Effector memory CD4-positive, alpha-beta T cell (primary cell): ENCODE results near the gene MYO1G.

ENCODE experiments used
- DNase-seq, 3 donors: peaks; one replicate each; pipeline ENCODE4 v3.0.0-alpha.2; 2020
- H3K27ac ChIP-seq: 2 replicates; pipeline ENCODE4 v1.7.0; 2013; ENCODE audit warnings: mild to moderate bottlenecking, low read length, moderate library complexity; ENCODE audit not compliant: insufficient read depth, poor library complexity, severe bottlenecking
- H3K27me3 ChIP-seq: replicated peaks from 2 replicates; pipeline ENCODE4 v1.7.0; 2013; ENCODE audit warnings: mild to moderate bottlenecking, low read length; ENCODE audit not compliant: insufficient read depth, control insufficient read depth, poor library complexity, severe bottlenecking
- H3K36me3 ChIP-seq: 2 replicates; pipeline ENCODE4 v1.7.0; 2013; ENCODE audit warnings: mild to moderate bottlenecking, low read length, moderate library complexity; ENCODE audit not compliant: control insufficient read depth, insufficient read depth
- H3K4me1 ChIP-seq: 2 replicates; pipeline ENCODE4 v1.7.0; 2013; ENCODE audit warnings: low read length, mild to moderate bottlenecking; ENCODE audit not compliant: control insufficient read depth, insufficient read depth, poor library complexity, severe bottlenecking
- H3K4me3 ChIP-seq: 2 replicates; pipeline ENCODE4 v1.7.0; 2013; ENCODE audit warnings: low read length, low read depth, mild to moderate bottlenecking; ENCODE audit not compliant: insufficient read depth, poor library complexity, severe bottlenecking
- H3K9me3 ChIP-seq: 2 replicates; pipeline ENCODE4 v1.7.0; 2013; ENCODE audit warnings: mild to moderate bottlenecking, low read length, moderate library complexity; ENCODE audit not compliant: control insufficient read depth

Gene MYO1G

DNA sequence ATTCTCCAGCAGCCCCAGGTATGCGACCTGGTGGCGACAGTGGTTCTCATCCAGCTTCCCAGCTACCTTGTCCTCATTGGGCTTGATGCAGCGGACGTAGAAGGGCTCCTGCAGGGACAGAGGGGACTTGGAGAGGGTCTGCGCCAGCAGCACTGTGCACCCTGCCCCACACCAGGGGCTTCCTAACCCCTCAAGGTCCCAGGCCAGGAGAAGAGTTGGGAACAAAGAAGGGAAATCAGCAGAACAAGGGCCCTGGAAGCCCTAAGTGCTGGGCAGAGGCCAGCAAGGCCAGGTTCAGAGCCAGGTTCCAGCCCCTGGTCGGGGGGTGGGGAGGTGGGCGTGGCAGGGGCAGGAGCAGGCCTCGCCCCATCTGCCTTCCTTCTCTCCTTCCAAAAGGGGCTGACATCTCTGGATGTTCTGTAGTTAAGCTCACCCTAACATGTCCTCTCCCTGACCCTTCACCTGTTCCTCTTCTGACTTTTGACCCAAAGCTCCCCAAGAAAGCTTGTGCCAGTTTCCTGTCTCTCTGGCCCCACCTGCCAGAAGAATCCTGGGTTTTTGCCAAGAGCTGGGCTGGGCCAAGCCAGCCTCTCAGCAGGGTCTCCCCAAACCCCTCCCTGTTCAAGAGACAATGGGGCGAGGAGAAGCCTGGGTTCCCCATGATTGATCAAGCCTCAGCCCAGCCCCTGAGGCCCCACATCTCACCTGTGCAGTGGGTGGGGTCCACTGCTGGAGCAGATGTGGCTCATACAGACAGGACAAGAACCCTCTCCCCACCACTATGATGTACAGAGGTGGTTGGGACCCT lies 11.9 kb downstream of the MYO1G start:
- DNase-seq: no peak
- H3K27ac ChIP-seq: peak overlapping the region; percentile 18
- H3K9me3 ChIP-seq: no peaks in the 10 kb centered on the region
- no peak overlapping the region for H3K4me3 ChIP-seq
- H3K27me3 ChIP-seq: no peaks in the 10 kb centered on the region
- H3K4me1 ChIP-seq: no peaks in the 10 kb centered on the region
- peaks cover 81% of the 10 kb centered on the region for H3K36me3 ChIP-seq

DNA sequence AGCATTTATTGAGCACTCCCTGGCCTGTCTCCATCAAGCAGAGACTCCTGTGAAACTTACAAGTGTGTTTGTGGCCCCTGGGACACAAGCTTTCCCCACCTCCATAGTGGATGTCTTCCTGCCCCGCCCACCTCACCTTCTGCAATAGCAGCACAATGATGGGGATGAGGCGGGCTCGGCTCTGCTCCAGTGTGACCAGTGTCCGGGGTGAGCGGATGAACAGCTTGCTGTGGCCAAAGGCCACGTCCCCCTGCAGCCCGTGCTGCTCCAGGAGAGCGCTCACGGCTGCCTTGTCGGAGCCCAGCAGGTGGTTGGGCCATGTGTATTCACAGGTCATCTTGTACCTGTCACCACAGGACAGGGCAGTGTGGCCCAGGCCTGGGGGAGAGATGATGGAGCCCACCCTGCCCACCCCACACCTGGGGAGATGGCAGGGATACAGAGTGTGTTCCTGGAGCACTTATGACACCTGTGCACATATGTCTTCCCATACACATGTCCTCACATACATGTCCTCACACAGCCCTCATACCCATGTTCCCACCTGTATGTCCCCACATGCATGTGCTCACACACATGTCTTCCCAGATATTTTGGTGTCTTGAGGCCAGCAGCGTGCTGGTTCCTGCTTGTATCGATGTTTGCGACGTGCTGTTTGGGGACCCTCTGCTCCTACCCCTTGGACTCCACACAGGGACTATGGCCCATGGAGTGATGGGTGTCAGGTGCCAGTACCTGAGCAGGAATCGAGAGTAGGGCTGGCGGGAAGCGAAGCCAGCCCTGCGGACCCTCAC lies 12.7 kb downstream of the MYO1G start:
- no peaks in the 10 kb centered on the region for H3K4me1 ChIP-seq
- peaks cover 75% of the 10 kb centered on the region for H3K36me3 ChIP-seq
- H3K27ac ChIP-seq: peak overlapping the region; percentile 18
- no peak for DNase-seq
- H3K4me3 ChIP-seq: no peak overlapping the region
- H3K27me3 ChIP-seq: no peaks in the 10 kb centered on the region
- H3K9me3 ChIP-seq: no peaks in the 10 kb centered on the region

DNA sequence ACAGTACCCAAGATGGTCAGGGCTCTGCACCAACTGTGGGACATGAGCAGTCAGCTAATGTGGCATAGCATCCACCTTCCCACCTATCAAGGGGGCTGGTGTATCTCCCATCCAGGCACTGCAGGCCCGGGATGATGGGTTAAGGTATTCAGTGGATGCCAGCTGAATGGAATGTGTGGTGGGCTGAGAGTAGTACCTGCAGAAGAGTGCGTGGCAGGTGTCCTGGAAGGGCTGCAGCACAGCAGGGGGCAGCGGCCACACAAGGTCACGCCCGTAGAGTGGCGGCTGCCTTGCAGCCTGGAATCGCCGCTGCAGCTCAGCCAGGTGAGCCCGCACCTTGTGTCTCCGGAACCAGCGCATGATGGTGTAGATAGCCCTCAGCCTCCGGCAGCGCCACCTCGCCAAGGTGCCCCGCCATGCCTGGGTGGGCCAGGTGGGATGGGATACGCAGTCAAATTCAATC lies 13.3 kb downstream of the MYO1G start:
- peaks cover 68% of the 10 kb centered on the region for H3K36me3 ChIP-seq
- no peaks in the 10 kb centered on the region for H3K27me3 ChIP-seq
- no peak overlapping the region for H3K27ac ChIP-seq
- no peak for DNase-seq
- no peaks in the 10 kb centered on the region for H3K9me3 ChIP-seq
- H3K4me1 ChIP-seq: peaks cover 1% of the 10 kb centered on the region
- no peak overlapping the region for H3K4me3 ChIP-seq

DNA sequence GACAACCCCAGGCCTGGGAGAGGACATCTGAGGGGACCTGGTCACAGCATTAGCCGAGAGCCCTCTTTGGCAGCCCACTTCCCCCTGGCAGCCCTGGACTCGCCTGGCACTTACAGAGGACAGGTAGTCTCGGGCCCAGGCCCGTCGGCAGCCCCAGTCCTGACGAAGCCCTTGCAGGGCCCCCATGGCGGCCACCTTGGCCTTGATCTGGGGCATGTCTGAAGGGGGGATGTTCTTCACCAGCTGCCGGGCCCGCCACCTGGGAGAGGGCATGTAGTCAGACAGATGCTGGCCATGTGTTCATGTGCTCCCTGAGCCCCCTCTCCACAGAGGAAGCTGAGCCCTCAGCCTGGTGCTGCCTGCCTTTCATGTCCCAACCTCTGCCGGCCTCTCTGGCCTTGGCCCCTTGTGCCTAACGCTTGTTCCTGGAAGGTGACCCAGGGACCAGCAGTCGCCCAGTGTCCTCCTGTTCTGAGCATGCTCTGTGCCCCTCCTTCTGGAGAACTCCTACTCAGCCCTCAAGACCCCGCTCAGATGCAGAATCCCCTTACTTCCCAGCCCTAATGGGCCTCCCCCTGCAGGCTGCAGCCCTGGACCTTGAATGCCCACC lies 13.9 kb downstream of the MYO1G start:
- no peak for DNase-seq
- Histone ChIP-seq H3K27me3 (no peaks in the 10 kb centered on the region), H3K27ac (no peak overlapping the region), H3K36me3 (peaks cover 63% of the 10 kb centered on the region), H3K4me1 (peaks cover 7% of the 10 kb centered on the region), H3K4me3 (no peak overlapping the region), H3K9me3 (no peaks in the 10 kb centered on the region)

DNA sequence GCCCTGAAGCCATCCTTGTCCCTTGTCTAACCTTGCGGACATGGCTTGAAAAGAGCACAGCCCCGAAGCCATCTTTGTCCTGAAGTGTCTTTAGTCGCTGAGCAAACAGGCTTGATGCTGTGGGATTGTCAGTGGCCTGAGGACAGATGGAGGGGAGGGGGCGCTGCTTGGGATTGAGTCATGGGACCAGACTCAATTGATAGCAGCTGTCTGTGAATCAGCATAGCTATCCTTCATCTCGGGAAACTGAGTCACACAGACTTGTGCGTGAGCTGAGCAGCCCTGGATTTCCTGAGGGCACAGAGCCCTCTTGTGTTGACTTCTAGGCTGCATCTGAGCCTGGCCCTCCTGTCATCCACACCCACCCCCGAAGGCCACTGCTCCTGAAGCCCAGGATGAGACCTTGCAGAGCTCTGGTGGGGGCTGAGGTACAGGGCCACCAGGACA lies 14.4 kb downstream of the MYO1G start:
- Histone ChIP-seq H3K4me1 (peaks cover 9% of the 10 kb centered on the region), H3K36me3 (peaks cover 57% of the 10 kb centered on the region), H3K27ac (no peak overlapping the region), H3K9me3 (no peaks in the 10 kb centered on the region), H3K27me3 (no peaks in the 10 kb centered on the region), H3K4me3 (no peak overlapping the region)
- no peak for DNase-seq

DNA sequence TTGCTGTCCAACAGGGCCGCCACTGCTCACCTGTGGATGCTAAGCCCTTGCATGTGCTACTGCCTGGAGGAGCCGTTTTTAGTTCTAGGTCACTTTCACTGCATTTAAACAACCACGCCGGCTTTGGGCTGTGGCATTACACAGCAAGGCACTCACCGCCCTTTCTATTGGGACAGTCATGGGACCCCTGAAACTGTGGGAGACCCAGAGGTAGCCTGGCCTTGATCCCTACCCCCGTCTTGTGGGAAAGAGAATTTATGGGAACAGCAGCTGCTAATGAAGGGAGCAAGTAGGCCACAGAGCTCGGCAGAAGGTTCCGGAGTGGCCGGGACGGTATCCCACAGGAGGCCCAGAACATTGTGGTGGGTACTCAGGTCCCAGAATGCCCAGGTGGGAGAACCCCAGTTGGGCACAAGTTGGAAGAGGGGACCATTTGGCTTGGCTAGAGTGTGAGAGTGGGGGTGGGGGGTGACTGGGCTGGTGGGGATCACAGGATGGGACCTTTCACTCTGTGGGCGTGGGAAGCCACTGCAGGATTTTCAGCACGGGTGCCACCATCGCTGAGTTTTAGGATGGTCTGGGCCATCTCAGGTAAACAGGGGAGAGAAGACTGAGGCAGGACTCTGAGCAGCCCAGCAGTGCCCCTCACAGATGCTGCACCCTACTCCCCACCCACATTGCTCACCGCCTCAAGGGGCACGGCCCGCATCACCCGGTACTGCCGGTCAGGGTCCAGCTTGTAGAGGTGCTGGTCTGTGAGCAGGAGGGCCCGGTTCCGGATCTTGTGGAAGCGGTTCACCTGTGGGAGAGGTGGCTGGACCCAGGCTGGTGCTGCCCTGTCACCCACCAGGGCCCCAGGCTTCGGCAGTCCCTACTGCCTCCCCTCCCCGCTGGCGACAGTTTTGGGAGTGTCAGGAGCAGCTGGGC lies 15.2 kb downstream of the MYO1G start:
- Histone ChIP-seq H3K4me3 (no peak overlapping the region), H3K36me3 (peaks cover 50% of the 10 kb centered on the region), H3K27ac (no peak overlapping the region), H3K4me1 (peaks cover 15% of the 10 kb centered on the region), H3K9me3 (no peaks in the 10 kb centered on the region), H3K27me3 (no peaks in the 10 kb centered on the region)
- DNase-seq: no peak

DNA sequence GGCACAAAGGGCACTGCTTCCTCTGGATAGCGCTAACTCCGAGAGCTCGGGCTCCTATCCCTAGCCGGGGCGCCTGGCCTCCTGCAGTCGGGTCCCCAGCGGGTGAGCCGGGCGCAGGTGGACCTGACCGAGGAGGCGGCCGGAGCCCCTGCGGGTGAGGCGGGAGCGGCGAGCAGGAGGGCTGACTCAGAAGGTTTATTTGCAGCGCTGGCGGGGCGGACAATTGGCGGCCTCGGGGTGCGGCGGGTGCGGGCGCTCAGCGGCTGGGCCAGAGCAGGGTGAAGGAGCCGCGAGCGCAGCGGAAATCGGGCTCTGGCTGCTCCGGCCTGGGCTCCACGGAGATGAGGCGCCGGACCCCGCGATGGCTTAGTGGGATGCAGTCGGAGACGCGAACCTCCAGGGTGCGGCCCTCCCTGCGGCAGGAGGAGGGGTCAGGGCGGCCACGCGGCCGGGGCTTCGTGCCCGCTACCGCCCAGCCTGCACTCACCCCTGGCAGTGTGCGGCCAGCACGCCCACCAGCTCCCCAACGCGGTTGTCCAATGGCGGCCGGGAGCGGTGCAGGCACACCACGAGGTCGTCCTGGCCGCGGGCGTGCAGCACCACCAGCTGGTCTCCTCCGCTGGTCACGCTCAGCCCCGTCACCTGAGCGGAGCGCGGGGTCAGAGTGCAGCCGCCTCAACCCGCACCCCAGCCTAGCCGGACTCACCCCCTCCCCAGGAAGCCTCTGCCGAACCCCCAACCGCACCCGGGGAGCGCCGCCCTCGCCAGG lies 16.1 kb downstream of the MYO1G start:
- H3K4me3 ChIP-seq: no peak overlapping the region

DNA sequence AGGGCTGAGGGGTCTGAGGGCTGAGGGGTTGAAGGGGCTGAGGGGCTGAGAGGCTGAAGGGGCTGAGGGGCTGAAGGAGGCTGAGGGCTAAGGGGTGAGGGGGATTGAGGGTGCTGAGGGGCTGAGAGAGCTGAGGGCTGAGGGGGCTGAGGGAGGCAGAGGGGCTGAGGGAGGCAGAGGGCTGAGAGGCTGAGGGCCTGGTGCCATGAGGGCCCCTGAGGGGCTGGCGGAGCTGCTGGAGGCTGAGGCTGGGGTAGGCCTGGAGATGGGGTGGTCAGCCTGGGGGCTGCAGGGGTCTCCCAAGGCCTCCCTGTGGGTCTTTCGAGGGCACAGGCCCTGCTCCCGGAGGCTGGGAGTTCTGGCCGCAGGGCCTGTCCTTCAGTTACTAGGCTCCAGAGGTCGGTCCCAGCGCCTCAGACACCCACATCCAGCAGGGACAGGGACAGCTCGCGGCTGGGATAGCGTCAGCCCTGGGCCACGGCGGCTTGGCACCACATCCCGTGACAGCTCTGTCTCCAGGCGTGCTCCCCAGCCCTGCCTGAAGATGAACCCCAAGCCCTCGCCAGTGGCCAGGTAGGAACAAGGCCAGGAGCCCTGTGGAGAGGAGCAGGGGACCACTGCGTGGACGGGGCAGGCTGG lies 16.9 kb downstream of the MYO1G start:
- H3K4me1 ChIP-seq: peaks cover 15% of the 10 kb centered on the region
- DNase-seq: no peak

More for the DNA sequence above, 16.1 kb downstream of the MYO1G start:
- H3K9me3 ChIP-seq: no peaks in the 10 kb centered on the region
- no peaks in the 10 kb centered on the region for H3K27me3 ChIP-seq
- peaks cover 15% of the 10 kb centered on the region for H3K4me1 ChIP-seq
- no peak for DNase-seq
- no peak overlapping the region for H3K27ac ChIP-seq
- peaks cover 42% of the 10 kb centered on the region for H3K36me3 ChIP-seq

More for the DNA sequence above, 16.9 kb downstream of the MYO1G start:
- H3K4me3 ChIP-seq: no peak overlapping the region
- H3K27me3 ChIP-seq: no peaks in the 10 kb centered on the region
- H3K9me3 ChIP-seq: no peaks in the 10 kb centered on the region
- peaks cover 35% of the 10 kb centered on the region for H3K36me3 ChIP-seq
- no peak overlapping the region for H3K27ac ChIP-seq
